H9 (cell line): ENCODE data around the gene DDX49. TPM values are rescaled to one million over a fixed set of nuclear protein-coding genes. Genes with fewer than 3 reads are reported as not detected.
"Not testable (repeated sequence)": the region's sequence is repeated elsewhere in the genome, so short reads cannot be mapped to it uniquely, and the experiment has no call there.

ENCODE experiments used
- DNase-seq: peaks from one replicate; pipeline ENCODE4 v3.0.0-alpha.2; 2017
- H2AFZ ChIP-seq: one replicate; pipeline ENCODE4 v1.6.1; 2013; ENCODE audit warnings: mild to moderate bottlenecking, low read length, control low read depth, moderate library complexity
- H2AK5ac ChIP-seq: 2 replicates; pipeline ENCODE4 v1.6.1; 2013; ENCODE audit warnings: low read length, control low read depth, mixed read lengths; ENCODE audit not compliant: insufficient read length
- H2BK120ac ChIP-seq: one replicate; pipeline ENCODE4 v1.6.1; 2013; ENCODE audit warnings: low read depth, mild to moderate bottlenecking, low read length, control low read depth, inconsistent platforms; ENCODE audit not compliant: poor library complexity, severe bottlenecking
- H2BK12ac ChIP-seq: 2 replicates; pipeline ENCODE4 v1.6.1; 2013; ENCODE audit warnings: low read length, control low read depth, mixed read lengths, low read depth; ENCODE audit not compliant: insufficient read length
- H2BK15ac ChIP-seq: 2 replicates; pipeline ENCODE4 v1.6.1; 2013; ENCODE audit warnings: low read depth, low read length, control low read depth
- H2BK20ac ChIP-seq: one replicate; pipeline ENCODE4 v1.6.1; 2013; ENCODE audit warnings: low read depth, mild to moderate bottlenecking, low read length, control low read depth, inconsistent platforms; ENCODE audit not compliant: poor library complexity, severe bottlenecking
- H2BK5ac ChIP-seq: 2 replicates; pipeline ENCODE4 v1.6.1; 2013; ENCODE audit warnings: low read length, control low read depth, mixed read lengths; ENCODE audit not compliant: insufficient read length
- H3K14ac ChIP-seq: 2 replicates; pipeline ENCODE4 v1.6.1; 2013; ENCODE audit warnings: low read length, control low read depth; ENCODE audit not compliant: insufficient read depth
- H3K18ac ChIP-seq: 2 replicates; pipeline ENCODE4 v1.6.1; 2013; ENCODE audit warnings: low read depth, mild to moderate bottlenecking, mixed read lengths, low read length, control low read depth; ENCODE audit not compliant: insufficient read length
- H3K23ac ChIP-seq: 2 replicates; pipeline ENCODE4 v1.6.1; 2013; ENCODE audit warnings: low read length, control low read depth, mixed read lengths, low read depth; ENCODE audit not compliant: insufficient read length
- H3K23me2 ChIP-seq: 2 replicates; pipeline ENCODE4 v1.6.1; 2013; ENCODE audit warnings: low read depth, mild to moderate bottlenecking, mixed read lengths, low read length, control low read depth; ENCODE audit not compliant: insufficient read length, poor library complexity, severe bottlenecking
- H3K27ac ChIP-seq: 2 replicates; pipeline ENCODE4 v1.5.1; 2013; ENCODE audit warnings: low read length, control low read depth, mixed read lengths, low read depth; ENCODE audit not compliant: insufficient read length
- H3K27me3 ChIP-seq: 2 replicates; pipeline ENCODE4 v1.6.1; 2013; ENCODE audit warnings: low read length, control low read depth, inconsistent platforms; ENCODE audit not compliant: insufficient read depth
- H3K4ac ChIP-seq: 2 replicates; pipeline ENCODE4 v1.6.1; 2013; ENCODE audit warnings: low read depth, mild to moderate bottlenecking, control low read depth, inconsistent platforms, low read length, moderate library complexity
- H3K4me1 ChIP-seq: 2 replicates; pipeline ENCODE4 v1.6.1; 2013; ENCODE audit warnings: low read length, control low read depth, inconsistent platforms; ENCODE audit not compliant: insufficient read depth
- H3K4me2 ChIP-seq: 2 replicates; pipeline ENCODE4 v1.6.1; 2013; ENCODE audit warnings: low read length, control low read depth, mixed read lengths; ENCODE audit not compliant: insufficient read length, insufficient read depth
- H3K56ac ChIP-seq: 2 replicates; pipeline ENCODE4 v1.6.1; 2013; ENCODE audit warnings: low read depth, mild to moderate bottlenecking, mixed read lengths, low read length, control low read depth; ENCODE audit not compliant: insufficient read length
- H3K79me1 ChIP-seq: 2 replicates; pipeline ENCODE4 v1.6.1; 2013; ENCODE audit warnings: low read depth, mild to moderate bottlenecking, moderate library complexity, low read length, control low read depth, inconsistent platforms; ENCODE audit not compliant: insufficient read depth, poor library complexity, severe bottlenecking
- H3K79me2 ChIP-seq: 2 replicates; pipeline ENCODE4 v1.6.1; 2013; ENCODE audit warnings: low read length, control low read depth, inconsistent platforms; ENCODE audit not compliant: insufficient read depth
- H3K9ac ChIP-seq: 2 replicates; pipeline ENCODE4 v1.6.1; 2013; ENCODE audit warnings: low read length, control low read depth, mixed read lengths; ENCODE audit not compliant: insufficient read length; ENCODE audit errors: extremely low read depth
- H3K9me3 ChIP-seq: one replicate; pipeline ENCODE4 v1.6.1; 2013; ENCODE audit warnings: low read depth, low read length, inconsistent platforms; ENCODE audit not compliant: control insufficient read depth
- H3T11ph ChIP-seq: one replicate; pipeline ENCODE4 v1.6.1; 2013; ENCODE audit warnings: mild to moderate bottlenecking, low read length, control low read depth, inconsistent platforms
- H4K20me1 ChIP-seq: one replicate; pipeline ENCODE4 v1.6.1; 2013; ENCODE audit not compliant: control insufficient read depth, insufficient read length, insufficient read depth
- H4K5ac ChIP-seq: 2 replicates; pipeline ENCODE4 v1.6.1; 2013; ENCODE audit warnings: low read depth, mild to moderate bottlenecking, mixed read lengths, low read length, control low read depth; ENCODE audit not compliant: insufficient read length
- H4K8ac ChIP-seq: replicated peaks from 2 replicates; pipeline ENCODE4 v1.6.1; 2013; ENCODE audit warnings: low read length, control low read depth, mixed read lengths, low read depth; ENCODE audit not compliant: insufficient read length
- H4K91ac ChIP-seq: 2 replicates; pipeline ENCODE4 v1.6.1; 2013; ENCODE audit warnings: low read depth, mild to moderate bottlenecking, moderate library complexity, mixed read lengths, low read length, control low read depth; ENCODE audit not compliant: insufficient read length
- H3K27ac Mint-ChIP-seq, 3 experiments: 2 replicates in 2 of 3; 3 replicates in 1 of 3; pipeline ENCODE4 v1.8.0; 2020 to 2021; ENCODE audit warnings: mixed read lengths in 3 of 3, mild to moderate bottlenecking in 1 of 3, moderate library complexity in 1 of 3
- H3K27me3 Mint-ChIP-seq: 2 replicates; pipeline ENCODE4 v1.8.0; 2021; ENCODE audit warnings: low read depth, mild to moderate bottlenecking, moderate library complexity, mixed read lengths
- H3K36me3 Mint-ChIP-seq, 3 experiments: 2 replicates in 2 of 3; 3 replicates in 1 of 3; pipeline ENCODE4 v1.8.0; 2020 to 2021; ENCODE audit warnings: low read depth in 3 of 3, mixed read lengths in 3 of 3; ENCODE audit not compliant: insufficient read depth in 1 of 3
- H3K4me1 Mint-ChIP-seq, 2 experiments: 2 replicates each; pipeline ENCODE4 v1.8.0; 2020; ENCODE audit warnings: mixed read lengths in 2 of 2
- H3K4me3 Mint-ChIP-seq, 2 experiments: 2 replicates in 1 of 2; 3 replicates in 1 of 2; pipeline ENCODE4 v1.8.0; 2020 to 2021; ENCODE audit warnings: mild to moderate bottlenecking in 2 of 2, mixed read lengths in 2 of 2, moderate library complexity in 1 of 2
- H3K9me3 Mint-ChIP-seq, 2 experiments: 2 replicates in 1 of 2; 3 replicates in 1 of 2; pipeline ENCODE4 v1.8.0; 2020; ENCODE audit warnings: mild to moderate bottlenecking in 2 of 2, mixed read lengths in 2 of 2, moderate library complexity in 1 of 2
- WGBS: extraction: QIAGEN DNeasy Blood & Tissue Kit; methylation state at CpG from one replicate; pipeline ENCODE4 v1.1.7; 2013; ENCODE audit warnings: missing lambda C conversion rate, low lambda C conversion rate, mixed read lengths; ENCODE audit not compliant: insufficient read length; ENCODE audit errors: extremely low coverage; 5-methylcytosine and 5-hydroxymethylcytosine counted together
- total RNA-seq: library from RNA; stranded (reverse); gene quantifications from 2 replicates; pipeline ENCODE4 v1.2.1, GENCODE V29; 2021
- TF ChIP-seq, protein P1 (sequence below): fragments of 200-600 bp; sonication (generic); conservative IDR thresholded peaks from 3 replicates; pipeline ENCODE4 v1.8.0; 2021; ENCODE audit warnings: antibody characterized with exemption, mild to moderate bottlenecking

Gene DDX49
- total RNA-seq, 1 experiment from 2014 or later: 52.3 TPM

DNA sequence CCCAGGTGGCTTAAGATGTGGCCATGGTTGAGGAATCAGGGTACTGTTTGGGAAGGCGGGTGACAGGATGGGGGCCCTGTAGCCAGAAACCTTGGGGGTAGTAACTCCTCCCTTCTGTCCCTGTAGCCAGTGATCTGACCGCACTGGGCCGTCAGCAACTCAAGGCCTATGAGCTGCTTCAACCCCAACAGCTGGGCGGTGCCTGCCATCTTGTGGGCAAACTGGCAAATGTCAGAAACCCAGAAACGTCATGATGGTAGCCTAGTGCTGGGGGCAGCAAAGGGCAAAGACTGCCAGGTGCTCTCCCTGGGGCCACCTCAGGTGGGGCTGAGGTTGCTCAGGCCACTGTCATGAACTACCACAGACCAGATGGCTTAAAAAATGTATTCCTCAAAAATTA is 3.9 kb upstream of the DDX49 start:
- no peak overlapping the region for H2BK12ac ChIP-seq
- H3K4me2 ChIP-seq: no peak overlapping the region
- no peak overlapping the region for H2AK5ac ChIP-seq
- Mint-ChIP-seq H3K36me3 (peaks cover 12 to 27% (median 25%) of the 10 kb centered on the region in 3 experiments; a peak in 6 of 7 replicates), H3K27ac (peak overlapping the region in 1 of 3 experiments; percentile 82; a peak in 1 of 7 replicates), H3K9me3 (no peaks in the 10 kb centered on the region; a peak in 2 of 5 replicates), H3K4me3 (no peak overlapping the region), H3K27me3 (no peaks in the 10 kb centered on the region; the same call in 1 of the 2 replicates), H3K4me1 (peaks cover 0 to 19% of the 10 kb centered on the region in 2 experiments)
- peaks cover 5% of the 10 kb centered on the region; the same call in 1 of the 2 replicates for H3K4me1 ChIP-seq
- H3K56ac ChIP-seq: no peak overlapping the region
- no peak overlapping the region for H3K23ac ChIP-seq
- peaks cover 7% of the 10 kb centered on the region for H3K79me1 ChIP-seq
- DNase-seq: peak; percentile 71
- H3T11ph ChIP-seq: no peak overlapping the region
- no peak overlapping the region for H3K27ac ChIP-seq
- no peak overlapping the region for H3K4ac ChIP-seq
- no peak overlapping the region for H4K8ac ChIP-seq
- no peak overlapping the region for H2BK5ac ChIP-seq
- H3K14ac ChIP-seq: no peak overlapping the region
- H2AFZ ChIP-seq: no peak overlapping the region
- no peak overlapping the region for H2BK120ac ChIP-seq
- H3K79me2 ChIP-seq: peaks cover 9% of the 10 kb centered on the region; the same call in 1 of the 2 replicates
- H4K91ac ChIP-seq: no peak overlapping the region
- WGBS: no CpG with 5 or more reads among the region's 5 CpGs
- no peak overlapping the region for H3K18ac ChIP-seq
- no peak overlapping the region for H2BK20ac ChIP-seq
- H3K27me3 ChIP-seq: no peaks in the 10 kb centered on the region
- no peak overlapping the region for H3K9ac ChIP-seq
- no peaks in the 10 kb centered on the region for H4K20me1 ChIP-seq
- no peaks in the 10 kb centered on the region for H3K9me3 ChIP-seq
- H3K23me2 ChIP-seq: peaks cover 13% of the 10 kb centered on the region
- H2BK15ac ChIP-seq: no peak overlapping the region
- TF ChIP-seq, protein P1, sequence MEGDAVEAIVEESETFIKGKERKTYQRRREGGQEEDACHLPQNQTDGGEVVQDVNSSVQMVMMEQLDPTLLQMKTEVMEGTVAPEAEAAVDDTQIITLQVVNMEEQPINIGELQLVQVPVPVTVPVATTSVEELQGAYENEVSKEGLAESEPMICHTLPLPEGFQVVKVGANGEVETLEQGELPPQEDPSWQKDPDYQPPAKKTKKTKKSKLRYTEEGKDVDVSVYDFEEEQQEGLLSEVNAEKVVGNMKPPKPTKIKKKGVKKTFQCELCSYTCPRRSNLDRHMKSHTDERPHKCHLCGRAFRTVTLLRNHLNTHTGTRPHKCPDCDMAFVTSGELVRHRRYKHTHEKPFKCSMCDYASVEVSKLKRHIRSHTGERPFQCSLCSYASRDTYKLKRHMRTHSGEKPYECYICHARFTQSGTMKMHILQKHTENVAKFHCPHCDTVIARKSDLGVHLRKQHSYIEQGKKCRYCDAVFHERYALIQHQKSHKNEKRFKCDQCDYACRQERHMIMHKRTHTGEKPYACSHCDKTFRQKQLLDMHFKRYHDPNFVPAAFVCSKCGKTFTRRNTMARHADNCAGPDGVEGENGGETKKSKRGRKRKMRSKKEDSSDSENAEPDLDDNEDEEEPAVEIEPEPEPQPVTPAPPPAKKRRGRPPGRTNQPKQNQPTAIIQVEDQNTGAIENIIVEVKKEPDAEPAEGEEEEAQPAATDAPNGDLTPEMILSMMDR: peak; percentile 65
- no peak overlapping the region for H4K5ac ChIP-seq

DNA sequence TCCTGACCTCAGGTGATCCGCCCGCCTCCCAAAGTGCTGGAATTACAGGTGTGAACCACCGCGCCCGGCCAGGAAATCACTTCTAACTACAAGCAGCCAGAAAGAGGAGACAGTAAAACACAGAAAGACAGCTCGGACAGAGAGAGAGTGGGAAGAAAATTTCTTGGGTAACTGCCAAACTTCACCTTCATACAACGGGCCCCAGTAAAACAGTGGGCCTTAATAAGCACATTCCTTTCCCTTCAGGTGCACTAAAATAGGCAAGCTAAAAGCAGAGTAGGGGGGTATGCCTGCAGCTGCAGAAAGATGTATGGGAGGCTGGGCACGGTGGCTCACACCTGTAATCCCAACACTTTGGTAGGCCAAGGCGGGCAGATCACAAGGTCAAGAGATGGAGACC is 1.9 kb upstream of the DDX49 start:
- not testable (repeated sequence) for H4K5ac ChIP-seq, H3K4me2 ChIP-seq, H4K8ac ChIP-seq, H3K4me1 ChIP-seq, H3K79me2 ChIP-seq, H4K91ac ChIP-seq, H3K9ac ChIP-seq, H2BK15ac ChIP-seq, H2BK20ac ChIP-seq, H3K9me3 Mint-ChIP-seq, H4K20me1 ChIP-seq, H3K23ac ChIP-seq, H2BK5ac ChIP-seq, H2AFZ ChIP-seq, H3K27me3 Mint-ChIP-seq, H3T11ph ChIP-seq, H3K9me3 ChIP-seq, H3K4ac ChIP-seq, DNase-seq, H3K18ac ChIP-seq, H3K79me1 ChIP-seq, H2AK5ac ChIP-seq, H3K27ac Mint-ChIP-seq, H3K27me3 ChIP-seq, H2BK120ac ChIP-seq, H3K14ac ChIP-seq, H3K27ac ChIP-seq, H3K56ac ChIP-seq, H2BK12ac ChIP-seq
- peak overlapping the region; percentile 69 to 96 for H3K4me3 Mint-ChIP-seq
- no CpG with 5 or more reads among the region's 9 CpGs for WGBS
- peaks cover 13% of the 10 kb centered on the region for H3K23me2 ChIP-seq
- peaks cover 17 to 37% (median 24%) of the 10 kb centered on the region in 3 experiments; a peak in 6 of 7 replicates for H3K36me3 Mint-ChIP-seq
- H3K4me1 Mint-ChIP-seq: peaks cover 0 to 22% of the 10 kb centered on the region in 2 experiments
